Activated naive CD4-positive, alpha-beta T cell treated with anti-CD3 and anti-CD28 coated beads, Interleukin-2, amount 50 U/mL, for 16 hours (primary cell): Measurements from ENCODE around the gene PDS5B.

Experiments
- DNase-seq: peaks from one replicate; pipeline ENCODE4 v3.0.0-alpha.2; 2020

The PDS5B gene

DNA sequence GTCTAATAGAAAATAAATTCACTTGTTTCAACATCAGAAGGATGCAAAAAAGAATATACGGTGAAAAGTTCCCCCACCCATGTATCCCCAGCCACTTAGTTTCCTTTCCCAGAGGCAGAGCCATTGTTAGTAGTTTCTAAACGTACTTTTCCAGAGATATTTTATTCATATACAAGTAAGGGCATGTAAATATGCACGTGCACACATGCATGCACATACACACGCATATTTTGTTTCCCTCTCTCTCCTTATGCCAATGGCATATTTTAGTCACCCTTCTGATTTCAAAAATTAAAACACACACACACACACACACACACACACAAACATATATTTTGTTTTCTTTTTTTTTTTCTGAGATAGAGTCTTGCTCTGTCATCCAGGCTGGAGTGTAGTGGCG, 147.4 kb downstream of the PDS5B start:
- DNase-seq, result no peak

DNA sequence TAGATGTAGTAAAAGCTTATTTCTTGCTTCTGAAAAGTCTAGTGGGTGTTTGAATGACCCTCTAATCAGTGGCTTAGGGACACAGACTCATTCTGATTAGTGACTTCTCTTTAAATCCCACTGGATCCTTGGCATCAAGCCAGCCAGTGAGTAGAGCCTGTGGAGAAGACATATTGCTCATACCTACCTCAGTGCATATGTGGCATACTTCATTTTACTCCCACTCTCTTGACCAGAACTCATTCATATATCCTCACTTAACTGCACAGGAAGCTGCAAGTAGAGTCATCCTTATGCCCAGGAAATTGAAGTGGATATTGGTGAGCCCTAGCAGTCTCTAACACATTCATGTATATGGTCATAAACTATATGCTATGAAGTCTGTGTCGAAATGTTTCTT, 148.3 kb downstream of the PDS5B start:
- no peak for DNase-seq

DNA sequence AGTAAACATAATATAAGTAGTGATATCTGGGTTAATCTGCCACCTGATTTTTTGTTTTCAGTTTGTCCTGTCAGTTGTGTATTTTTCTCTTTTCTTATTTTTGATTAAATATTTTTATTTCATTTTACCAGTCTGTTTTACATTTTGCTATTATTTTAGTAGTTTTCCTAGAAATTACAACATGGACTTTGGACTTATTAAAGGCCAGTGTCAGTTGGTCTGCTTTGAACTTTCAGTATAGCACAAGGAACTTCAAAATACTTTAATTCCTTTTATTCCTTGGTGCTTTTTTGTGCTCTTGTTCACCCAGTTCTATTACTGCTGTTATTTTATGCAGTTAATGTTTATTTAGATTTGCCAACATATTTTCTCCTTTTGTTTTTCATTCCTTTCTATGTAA, 149.6 kb downstream of the PDS5B start:
- no peak for DNase-seq

DNA sequence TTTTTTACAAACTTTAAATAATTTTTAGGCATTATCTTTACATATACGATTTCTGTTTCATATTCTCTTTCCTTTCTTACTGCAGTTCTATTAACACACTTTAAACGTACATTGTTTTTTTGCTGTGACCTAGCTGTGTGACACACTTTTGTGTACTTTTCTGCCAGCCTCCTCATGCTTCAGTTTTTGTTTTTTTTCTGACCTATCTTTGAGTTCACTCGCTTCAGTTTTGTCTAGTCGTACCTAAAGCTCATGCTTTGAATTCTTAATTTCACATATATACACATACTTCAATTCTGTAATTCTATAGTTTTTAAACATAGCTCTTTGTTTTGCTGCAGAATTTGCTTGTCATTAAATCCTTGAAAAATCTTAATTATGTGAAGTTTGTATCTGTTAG, 150.4 kb downstream of the PDS5B start:
- DNase-seq, result no peak

DNA sequence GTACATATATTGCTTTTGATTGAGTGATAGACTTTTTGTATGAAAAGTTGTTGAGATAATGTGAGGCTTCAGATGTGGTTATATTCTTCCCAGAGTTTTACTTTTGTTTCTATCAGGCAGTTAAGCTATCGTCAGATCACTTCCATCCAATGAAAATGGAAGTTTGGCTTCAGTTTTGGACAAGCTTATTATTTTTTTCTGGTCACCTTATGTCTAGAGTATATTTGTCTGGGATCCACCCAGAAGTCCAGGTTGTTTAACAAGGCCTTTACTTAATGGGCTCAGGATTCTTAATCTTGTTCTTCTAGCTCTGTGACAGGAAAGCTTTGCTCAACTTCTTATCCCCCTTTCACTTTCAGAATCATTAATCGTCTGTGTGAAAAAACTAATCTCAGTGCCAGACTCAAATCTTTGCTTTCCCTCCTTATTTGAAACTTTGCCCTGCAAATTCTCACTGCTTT, 150.9 kb downstream of the PDS5B start:
- DNase-seq, result no peak

DNA sequence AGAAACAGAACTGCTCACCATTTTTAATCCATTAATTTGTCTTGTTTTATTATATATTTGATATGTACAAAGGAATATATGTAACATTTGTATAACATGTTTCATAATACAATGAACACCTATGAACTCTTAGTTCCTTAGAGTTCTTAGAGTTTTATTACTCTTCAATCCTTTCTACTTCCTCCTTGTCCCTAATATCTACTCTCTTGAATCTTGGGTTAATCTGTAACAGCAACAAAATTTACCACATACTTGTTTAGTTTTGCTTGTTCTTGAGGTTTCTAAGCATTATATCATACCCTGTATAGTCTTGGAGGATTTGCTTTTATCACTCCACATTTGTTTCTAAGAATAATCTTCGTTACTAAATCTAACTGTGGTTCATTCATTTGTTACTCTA, 151.4 kb downstream of the PDS5B start:
- DNase-seq, result no peak

DNA sequence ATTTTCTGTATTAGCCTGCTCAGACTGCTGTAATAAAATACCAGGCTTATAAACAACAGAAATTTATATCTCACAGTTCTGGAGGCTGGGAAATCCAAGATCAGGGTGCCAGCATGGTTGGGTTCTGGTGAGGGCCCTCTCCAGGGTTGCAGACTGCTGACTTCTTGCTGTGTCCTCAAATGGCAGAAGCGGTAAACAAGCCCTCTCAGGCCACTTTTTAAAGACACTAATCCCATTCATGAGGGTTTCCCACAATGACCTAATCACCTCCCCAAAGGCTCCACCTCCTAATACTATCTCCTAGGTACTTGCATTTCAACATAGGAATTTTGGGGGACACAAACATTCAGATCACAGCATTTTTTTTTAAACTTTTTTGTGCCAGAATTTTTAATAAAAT, 159.3 kb downstream of the PDS5B start:
- DNase-seq, result no peak

DNA sequence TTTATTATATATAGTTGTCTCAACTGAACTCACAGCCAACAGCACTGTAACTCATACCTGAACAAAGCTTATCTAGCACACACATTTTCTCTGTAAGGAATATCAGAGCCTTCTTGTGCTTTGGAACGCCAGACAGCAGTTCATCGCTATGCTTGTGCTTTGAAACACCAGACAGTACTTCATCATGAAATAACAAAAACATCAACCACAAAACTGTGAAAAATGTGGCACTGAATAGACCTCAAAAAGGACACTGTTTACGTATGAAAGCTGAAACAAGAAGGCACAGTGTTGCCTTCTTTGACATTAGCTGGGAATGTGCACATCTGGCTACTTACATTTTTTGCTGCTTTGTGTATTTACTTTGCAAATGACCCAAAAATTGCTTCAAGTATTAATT, 160.2 kb downstream of the PDS5B start:
- DNase-seq, result no peak

DNA sequence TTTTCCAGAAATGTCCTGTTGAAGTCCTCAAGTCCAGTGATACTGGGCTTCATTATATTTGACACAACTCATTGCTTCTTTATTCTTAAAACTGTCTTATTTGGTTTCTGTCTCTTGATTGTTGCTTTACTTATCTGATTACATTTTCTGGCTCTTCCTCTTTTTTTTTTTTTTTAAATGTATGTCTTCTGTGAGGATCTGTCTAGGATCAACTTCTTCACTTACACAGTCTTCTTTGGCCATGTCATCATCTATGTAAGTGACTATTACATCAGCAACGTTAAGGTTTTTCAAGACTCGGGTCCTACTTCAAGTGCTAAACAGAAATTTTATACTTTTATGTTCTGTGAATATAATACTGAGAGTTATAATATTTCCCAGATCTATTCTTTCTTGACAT, 162.1 kb downstream of the PDS5B start:
- DNase-seq, result no peak

DNA sequence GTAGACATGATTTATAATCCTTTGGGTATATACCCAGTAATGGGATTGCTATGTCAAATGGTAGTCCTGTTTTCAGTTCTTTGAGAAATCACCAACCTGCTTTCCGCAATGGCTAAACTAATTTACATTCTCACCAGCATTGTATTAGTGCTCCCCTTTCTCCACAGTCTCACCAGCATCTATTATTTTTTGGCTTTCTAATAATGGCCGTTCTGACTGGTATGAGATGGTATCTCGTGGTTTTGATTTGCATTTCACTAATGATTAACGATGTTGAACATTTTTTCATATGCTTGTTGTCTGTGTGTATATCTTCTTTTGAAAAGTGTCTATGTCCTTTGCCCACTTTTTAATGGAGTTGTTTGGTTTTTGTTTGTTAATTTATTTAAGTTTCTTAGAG, 165.1 kb downstream of the PDS5B start:
- DNase-seq, result no peak

DNA sequence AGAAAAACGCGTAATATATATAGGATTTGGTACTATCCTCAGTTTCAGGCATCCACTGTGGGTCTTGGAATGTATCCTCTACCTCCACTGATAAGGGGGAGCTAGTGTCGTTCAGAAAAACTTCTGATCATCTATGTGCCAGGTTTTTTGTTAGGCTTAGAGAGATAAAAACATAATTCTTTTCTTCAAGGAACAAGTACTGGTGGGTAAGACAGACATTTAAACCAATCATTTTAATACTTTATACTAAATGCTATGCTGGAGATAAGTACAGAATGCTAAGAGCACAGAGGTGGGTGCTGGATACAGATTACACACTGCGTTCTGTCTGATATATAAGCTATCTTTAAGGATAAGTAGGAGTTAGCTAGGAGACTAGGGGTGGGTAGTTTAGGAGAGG, 166.1 kb downstream of the PDS5B start:
- no peak for DNase-seq

DNA sequence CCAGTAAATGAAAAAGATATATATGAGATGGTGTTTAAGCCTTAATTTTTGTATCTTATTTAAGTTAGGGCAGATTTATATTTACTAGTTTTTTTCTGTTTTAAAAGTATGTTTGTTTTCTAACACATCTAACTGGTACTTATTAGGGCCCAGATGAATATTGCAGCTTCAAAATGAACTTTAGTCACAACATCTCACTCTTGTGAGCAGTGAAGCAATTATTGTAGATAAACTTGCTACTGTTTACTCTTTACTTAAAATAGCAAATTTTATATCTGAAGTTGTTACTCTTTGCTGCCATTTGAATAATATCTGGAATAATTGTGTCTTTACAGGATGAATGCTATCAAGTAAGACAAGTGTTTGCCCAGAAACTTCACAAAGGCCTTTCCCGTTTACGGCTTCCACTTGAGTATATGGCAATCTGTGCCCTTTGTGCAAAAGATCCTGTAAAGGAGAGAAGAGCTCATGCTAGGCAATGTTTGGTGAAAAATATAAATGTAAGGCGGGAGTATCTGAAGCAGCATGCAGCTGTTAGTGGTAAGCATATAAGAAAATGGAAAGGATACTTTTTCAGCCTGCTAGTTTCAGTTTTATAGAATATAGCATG, 166.8 kb downstream of the PDS5B start:
- no peak for DNase-seq

DNA sequence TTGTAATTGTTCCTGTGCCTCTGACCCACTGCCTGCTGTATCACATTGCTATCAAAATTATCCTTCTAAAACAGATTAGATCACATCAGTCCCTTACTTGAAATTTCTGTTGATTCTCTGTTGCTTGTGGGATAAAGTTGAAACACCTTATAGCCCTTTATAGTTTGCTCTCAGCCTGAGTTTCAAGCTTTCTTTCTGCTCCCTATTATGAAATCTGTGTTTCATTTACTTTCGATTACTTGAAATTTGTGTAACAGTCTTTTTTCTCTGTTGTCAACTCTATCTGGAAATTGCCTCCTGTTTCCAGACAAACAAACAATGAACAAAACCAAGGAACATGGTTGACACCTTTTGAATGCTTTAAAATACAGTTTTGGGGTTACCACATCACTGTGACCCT, 167.9 kb downstream of the PDS5B start:
- DNase-seq, result no peak

DNA sequence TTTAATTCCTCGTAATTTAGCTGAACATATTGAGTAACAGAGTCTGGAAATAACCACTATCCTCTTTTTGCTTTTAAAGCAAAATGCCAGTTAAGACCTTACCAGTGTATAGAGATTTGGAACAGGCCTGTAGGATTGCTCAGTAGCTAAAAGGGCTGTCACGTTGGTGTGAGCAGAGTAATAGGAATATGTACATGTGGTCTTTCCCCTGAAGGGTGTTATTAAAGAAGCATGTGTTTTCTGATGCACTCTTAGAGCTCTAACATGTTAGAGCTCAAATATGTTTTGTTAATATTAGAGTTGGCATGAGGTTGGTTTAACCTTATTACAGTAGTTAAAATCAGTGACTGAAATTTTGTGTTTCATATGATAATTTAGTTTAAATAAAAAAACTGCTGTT, 172.9 kb downstream of the PDS5B start:
- DNase-seq, result no peak

DNA sequence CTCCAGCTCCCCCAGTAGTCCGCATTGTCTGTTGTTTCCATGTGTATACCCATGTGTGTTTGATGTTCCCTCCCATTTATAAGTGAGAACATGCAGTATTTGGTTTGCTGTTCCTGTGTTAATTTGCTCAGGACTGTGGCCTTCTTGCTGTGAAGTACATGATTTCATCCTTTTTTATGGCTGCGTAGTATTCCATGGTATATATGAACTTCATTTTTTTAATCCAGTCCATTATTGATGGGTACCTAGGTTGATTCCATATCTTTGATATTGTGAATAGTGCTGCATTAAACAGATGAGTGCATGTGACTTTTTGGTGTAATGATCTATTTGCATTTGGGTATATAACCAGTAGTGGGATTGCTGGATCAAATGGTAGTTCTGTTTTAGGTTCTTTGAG, 175.2 kb downstream of the PDS5B start:
- no peak for DNase-seq

DNA sequence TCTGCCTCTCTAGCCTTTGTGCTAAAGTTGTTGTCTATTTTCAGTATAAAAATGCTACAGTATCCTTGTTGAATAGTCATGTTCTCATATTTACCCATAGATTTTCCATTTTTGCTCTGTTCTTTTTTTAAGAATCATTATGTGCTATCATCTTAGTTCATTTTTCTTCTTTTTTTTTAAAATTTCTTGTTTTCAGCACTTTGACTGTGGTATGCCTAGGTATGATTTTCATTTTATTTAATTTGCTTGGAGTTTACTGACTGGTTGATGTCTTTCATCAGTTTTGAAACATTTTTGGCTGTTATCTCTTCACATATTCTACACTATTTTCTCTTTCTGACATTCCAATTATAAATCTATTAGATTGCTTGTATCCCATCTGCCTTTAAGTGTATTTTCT, 192.9 kb downstream of the PDS5B start:
- DNase-seq, result no peak

DNA sequence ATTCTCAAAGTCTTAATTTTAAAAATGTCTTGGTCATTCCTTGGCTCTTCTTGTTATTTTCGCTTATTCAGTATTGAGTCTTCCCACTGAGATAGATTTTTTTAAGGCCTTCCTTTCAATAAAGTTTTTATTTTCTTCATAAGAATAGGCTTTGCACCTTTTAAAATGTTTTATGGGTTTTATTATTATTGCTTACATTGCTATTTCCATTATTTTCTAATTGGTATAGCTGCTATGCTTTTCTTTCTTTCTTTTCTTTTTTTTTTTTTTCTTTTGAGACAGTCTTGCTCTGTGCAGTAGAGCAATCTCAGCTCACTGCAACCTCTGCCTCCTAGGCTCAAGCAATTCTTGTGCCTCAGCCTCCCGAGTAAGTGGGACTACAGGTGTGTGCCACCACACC, 195.7 kb downstream of the PDS5B start:
- no peak for DNase-seq

DNA sequence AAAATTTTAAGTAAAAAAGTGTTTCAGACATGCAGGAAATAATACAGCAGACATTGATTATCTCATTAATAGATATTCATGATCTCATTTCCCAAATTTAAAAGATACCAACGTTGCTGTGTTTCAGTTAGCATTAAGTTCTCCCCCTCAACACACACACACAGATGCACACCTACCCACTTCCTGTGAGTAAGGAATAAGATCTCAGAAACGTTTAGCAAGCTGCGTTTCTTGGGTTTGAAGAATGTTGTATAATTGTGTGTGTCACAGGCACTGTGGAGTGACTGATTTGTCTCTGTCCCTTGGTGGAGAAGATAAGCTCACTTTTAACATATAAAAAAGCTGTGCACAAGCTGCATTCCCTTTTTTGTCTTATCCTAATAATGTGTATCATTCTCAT, 196.8 kb downstream of the PDS5B start:
- no peak for DNase-seq

DNA sequence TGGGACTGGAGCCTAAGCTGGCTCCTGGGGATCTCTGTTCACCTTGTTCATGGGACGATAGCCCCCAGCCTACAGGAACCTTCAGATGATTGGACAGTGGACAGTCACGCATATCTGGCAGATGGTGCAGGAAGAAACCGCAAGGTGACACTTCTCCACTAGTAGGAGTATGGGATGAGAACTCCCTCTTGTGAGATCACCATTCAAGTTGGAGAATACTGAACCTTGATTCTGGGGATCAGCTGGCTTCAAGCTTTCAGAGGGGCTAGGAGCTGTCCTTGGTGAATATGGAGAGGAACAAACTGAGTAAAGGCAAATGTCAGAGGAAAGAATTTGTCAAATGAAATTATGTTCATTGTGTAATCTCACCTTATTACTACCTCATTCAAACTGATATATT, 204.5 kb downstream of the PDS5B start:
- DNase-seq, result no peak

DNA sequence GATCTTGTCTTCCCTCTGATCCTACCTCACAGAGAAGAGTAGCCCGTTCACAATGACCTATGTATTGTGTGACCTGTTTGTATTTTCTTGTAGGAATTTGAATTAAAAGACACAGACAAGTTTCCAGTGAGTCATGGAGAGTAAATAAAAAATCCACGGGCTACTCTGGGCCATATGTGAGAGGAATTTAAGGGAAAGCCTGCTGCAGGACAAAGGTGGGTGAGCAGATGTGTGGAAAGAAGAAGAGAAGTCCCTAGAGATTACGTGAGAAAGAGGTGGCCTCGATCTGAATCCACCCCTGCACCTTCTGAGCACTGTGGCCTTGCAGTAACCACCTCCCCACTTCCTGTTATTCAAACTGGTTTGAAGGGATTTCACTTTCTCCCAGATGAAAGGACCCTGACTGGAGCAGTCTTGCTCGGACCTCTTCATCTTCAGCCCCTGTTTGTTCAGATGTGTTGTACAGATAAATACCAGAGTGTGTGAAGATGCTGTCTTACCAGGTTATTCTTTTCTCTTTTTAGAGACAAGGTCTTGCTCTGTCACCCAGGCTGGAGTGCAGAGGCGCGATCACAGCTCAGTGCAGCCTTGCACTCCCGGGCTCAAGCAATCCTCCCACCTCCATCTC, 205.4 kb downstream of the PDS5B start:
- DNase-seq, result peak; percentile 17

DNA sequence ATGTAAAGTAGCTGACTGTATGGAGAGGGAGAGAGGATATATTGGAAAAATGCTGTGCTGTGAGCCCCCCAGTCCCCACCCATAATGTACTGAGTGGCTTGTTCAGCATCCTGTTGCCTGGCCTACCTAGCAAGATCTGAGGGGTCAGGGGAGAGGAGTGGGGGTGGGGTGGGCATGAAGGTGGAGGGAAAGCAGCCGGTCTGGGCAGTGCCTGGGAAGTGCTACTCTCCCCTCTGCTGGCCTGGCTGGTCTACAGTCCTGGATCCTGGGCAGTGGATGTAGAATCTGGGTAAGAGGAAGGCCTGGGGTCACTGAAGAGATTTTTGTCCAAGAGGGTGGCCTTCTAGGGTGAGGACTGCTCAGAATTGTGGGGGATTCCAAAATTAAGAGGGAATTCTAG, 210.5 kb downstream of the PDS5B start:
- DNase-seq, result no peak

DNA sequence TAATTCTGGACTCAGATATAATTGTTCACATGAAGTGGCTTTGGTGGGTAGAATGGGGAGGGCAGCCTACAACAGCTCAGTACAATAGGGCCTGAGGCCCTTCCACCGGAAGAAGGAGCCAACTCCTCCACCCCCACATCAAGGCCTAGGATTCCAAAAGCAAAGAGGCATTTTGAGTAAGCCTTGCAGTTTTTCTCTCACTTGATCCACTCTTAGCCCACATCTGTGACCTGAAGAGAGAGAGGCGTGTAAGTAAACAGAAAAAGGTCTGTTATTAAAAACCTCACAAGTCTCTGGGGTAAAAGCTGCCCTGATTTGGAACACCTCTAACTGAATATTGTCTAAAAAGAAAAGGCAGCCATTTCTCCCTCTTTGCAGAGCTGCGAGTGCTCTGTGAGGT, 215.9 kb downstream of the PDS5B start:
- DNase-seq, result no peak

DNA sequence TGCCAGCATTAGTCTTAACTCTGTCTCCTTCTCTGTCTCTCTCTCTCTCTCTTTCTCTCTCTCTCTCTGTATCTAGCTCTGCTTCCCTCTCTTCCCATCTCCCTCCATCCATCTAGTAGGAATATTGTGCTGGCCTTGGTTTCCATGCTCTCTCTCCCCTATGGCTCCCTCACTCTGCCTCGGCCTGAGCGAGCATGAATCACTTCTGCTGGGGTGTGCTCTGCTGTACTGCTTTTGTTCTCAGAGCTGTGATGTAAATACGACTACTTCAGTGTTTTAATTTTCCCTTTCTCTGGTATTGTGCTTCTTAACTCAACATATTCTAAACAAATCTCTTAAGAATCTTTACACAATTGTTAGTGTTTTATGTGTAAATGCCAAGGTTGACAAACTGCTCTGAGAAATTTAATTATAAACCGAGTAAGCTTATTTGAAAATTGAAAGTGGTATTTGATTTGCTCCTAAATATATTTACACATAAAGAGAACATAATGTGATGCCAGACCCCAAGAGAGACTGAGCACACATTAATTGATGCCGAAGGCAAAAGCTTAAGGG, 218.5 kb downstream of the PDS5B start:
- no peak for DNase-seq

DNA sequence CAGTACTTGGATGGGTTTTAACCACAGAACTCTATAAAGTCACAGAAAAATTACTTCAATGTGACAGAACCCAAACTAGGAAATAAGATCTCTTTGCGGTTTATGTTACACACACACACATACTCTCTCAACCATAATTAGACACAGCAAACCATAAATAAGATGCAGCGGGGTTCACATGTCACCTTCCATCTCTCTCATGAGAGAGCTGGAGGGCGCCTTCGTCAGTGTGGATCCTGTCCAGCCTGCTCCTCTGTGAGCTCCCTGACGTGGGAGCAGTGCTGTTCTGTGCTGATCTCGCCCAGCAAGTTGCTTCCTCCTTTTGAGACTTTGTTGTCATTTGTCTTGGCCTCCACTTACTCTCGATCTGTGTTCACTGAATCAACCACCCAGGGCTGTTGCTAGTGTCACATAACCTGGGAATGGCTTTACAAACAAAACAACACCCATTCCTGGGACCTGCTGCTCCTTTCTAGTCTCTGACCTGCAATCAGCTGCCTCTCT, 225.1 kb downstream of the PDS5B start:
- DNase-seq, result no peak

DNA sequence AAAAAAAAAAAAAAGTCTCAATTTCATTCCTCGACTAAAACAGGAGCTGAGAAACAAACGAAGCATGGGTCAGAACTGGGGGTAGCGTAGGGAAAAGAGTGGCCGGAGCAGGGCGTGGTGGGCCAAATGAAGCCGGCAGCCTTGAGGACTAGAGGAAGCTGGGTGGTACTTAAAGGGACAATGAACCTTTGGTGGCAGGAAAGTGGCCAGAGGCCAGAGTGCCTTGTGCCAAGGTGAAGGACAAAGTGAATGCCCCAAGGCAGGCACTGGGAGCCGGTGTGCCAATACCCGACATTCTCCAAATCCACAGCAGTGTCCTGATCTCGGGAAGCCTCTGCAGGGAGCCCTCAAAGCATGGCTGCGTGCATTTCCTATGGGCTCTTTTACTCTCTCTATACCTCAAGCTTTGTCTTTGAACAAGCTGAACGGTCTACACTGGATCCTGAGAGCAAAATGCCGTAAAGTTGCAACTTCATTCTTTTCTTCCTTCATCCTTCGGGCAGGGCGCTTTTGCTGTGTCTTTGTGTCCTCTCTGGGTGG, 235.0 kb downstream of the PDS5B start:
- no peak for DNase-seq
